MM.1S (cell line): ENCODE measurements around the gene ARSD.

Source experiments
- EZH2phosphoT487 ChIP-seq: fragments of 300-600 bp; sonication (generic); IDR thresholded peaks from 2 replicates; pipeline ENCODE4 v1.6.1; 2018; ENCODE audit warnings: antibody characterized with exemption, low read length
- TF ChIP-seq, protein P1 (sequence below): fragments of 300-600 bp; sonication (generic); IDR thresholded peaks from 2 replicates; pipeline ENCODE4 v1.5.1; 2016; ENCODE audit warnings: antibody characterized with exemption, low read length, mixed read lengths

DNA sequence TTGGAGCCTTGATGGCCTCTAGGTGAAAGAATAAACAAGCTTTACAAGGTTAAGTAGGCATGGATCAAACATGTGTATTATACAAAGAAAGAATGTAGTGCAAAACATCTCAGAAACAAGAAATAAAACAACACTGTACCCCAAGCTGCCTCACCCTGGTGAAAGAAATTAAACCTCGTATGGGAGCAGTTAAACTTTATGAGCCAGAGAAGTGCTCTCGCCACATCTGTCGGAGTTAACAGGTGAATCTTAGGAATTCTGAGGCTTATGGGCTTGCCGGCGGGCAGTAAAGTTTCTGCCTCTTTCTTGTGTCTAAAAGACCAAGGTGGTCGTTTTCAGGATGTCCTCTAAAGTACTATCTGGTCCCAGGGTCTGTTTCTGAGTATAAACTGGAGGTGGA, 43.3 kb upstream of the ARSD start:
- TF ChIP-seq, protein P1, sequence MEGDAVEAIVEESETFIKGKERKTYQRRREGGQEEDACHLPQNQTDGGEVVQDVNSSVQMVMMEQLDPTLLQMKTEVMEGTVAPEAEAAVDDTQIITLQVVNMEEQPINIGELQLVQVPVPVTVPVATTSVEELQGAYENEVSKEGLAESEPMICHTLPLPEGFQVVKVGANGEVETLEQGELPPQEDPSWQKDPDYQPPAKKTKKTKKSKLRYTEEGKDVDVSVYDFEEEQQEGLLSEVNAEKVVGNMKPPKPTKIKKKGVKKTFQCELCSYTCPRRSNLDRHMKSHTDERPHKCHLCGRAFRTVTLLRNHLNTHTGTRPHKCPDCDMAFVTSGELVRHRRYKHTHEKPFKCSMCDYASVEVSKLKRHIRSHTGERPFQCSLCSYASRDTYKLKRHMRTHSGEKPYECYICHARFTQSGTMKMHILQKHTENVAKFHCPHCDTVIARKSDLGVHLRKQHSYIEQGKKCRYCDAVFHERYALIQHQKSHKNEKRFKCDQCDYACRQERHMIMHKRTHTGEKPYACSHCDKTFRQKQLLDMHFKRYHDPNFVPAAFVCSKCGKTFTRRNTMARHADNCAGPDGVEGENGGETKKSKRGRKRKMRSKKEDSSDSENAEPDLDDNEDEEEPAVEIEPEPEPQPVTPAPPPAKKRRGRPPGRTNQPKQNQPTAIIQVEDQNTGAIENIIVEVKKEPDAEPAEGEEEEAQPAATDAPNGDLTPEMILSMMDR = no peak
- no peak for TF ChIP-seq EZH2phosphoT487
